ENCODE measurements around the gene RAF1.

Gene RAF1

GRCh38 chr3:12536423-12536822 lies 127.5 kb downstream of the RAF1 start:
- H3K27me3 Mint-ChIP-seq = no peaks in the 10 kb centered on the region
- CTCF ChIA-PET = no interaction called here
- peaks cover 3% of the 10 kb centered on the region for H3K36me3 Mint-ChIP-seq
- no peaks in the 10 kb centered on the region for H3K4me1 Mint-ChIP-seq
- H3K9me3 Mint-ChIP-seq = no peaks in the 10 kb centered on the region
- H3K27ac Mint-ChIP-seq = no peak overlapping the region
- no peak for DNase-seq
- H3K4me3 Mint-ChIP-seq = no peak overlapping the region

All from activated naive CD4-positive, alpha-beta T cell treated with anti-CD3 and anti-CD28 coated beads, Interleukin-2, amount 10 ng/mL, durations not matched to agents 7 days and 5 days (primary cell).